ENCODE measurements around the gene TCF3.

The TCF3 gene

DNA sequence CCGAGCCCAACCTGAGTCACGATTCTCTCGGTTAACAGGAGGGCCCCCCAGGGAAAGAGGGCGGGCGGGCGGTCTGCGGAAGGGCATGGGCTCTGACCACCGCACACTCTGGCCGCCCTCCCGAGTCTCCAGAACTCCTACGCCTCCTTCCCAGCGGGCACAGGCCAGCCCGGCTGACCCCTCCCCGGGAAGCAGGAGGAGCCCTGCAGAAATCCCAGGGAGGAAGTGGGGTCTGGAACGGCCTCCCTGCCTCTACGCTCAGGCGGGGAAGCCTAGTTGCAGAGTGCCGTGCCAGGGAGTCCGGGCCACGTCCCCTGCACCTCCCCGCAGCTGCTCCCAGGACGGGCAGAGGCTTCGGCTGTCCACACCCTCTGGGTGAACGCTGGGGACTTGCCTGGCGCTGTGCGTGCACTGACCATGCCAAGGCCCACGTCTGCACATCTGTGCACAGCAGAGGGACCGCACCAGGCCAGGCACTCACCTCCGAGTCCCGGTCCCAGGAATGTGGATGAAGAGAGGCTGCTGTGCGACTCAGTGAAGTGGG, 20.8 kb downstream of the TCF3 start:
- DNase-seq (ENCODE audit: low read depth in 3 of 3) = no peak

GRCh38 chr19:1630811-1631210, 21.6 kb downstream of the TCF3 start:
- no peak for DNase-seq (ENCODE audit: low read depth in 3 of 3)

- no peak for DNase-seq (ENCODE audit: low read depth in 3 of 3)
Observed at GRCh38 chr19:1630012-1630411, 22.4 kb downstream of the TCF3 start.

DNA sequence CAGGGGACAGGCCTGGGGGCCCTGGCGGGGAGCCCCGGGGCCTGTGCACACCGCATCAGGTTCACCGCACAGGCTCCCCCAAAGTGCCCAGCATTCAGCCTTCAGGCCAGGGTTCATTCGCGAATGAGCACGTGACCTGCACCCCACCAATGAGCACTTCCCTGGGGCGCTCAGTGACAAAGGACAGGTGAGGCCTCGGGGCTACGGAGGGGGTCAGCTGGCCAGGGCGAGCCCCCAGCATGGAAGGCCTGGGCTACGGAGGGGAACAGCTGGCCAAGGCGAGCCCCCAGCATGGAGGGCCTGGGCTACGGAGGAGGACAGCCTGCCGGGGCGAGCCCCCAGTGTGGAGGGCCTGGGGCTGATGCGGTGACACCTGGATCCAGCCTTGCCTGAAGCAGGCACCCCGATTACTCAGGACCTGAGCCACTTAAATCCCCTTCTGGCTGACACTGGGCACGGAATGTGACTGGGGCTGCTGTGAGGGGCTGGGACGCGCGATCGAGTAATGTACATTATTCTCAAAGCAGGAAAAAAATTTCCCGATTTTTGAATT, 23.1 kb downstream of the TCF3 start:
- DNase-seq (ENCODE audit: low read depth in 3 of 3) = no peak

DNA sequence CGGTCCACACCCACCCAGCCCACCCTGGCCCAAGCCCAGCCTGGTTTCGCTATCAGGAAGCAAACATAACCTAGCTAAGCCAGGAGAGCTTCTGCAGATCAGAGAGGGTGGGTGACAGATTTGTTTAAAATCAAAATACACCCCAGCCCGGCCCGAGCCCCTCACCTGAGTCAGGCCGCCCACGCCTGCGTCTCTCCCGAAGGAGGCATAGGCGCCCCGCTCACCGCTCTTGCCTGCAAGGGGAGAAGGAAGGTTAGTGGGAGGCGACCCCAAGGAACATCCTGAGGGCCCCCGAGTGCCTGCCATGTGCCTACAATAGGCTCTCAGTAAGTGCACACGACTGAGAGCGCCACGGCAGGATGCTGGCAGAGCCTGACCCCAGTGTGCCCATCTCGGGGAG, 25.2 kb downstream of the TCF3 start:
- DNase-seq (ENCODE audit: low read depth in 3 of 3) = no peak

DNA sequence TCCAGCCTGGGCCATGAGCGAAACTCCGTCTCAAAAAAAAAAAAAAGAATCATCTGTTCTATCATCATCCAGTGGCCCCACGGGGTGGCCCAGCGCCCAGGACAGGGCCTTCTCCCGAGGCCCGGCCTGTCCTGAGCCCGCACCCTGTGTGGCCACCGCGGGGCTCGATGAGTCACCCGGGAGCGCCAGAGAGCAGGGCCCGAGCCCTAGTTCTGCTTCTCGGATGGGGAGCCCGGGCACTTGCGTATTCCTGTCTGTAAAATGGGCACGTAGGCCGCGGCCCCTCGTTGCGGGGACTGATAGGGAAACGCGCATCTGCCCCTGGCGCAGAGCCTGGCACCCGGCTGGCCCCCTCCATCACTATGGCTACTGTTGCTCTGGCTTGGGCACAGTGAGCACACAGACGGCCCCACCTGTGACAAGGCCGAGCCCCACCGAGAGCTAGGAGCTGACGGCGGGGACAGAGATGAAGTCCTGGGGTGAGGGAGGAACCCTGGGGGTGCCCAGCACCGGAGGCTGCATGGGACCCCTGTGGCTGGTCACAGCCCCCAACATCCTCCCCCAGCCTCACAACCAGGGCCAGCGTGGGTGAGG, 25.9 kb downstream of the TCF3 start:
- DNase-seq (ENCODE audit: low read depth in 3 of 3) = no peak

DNA sequence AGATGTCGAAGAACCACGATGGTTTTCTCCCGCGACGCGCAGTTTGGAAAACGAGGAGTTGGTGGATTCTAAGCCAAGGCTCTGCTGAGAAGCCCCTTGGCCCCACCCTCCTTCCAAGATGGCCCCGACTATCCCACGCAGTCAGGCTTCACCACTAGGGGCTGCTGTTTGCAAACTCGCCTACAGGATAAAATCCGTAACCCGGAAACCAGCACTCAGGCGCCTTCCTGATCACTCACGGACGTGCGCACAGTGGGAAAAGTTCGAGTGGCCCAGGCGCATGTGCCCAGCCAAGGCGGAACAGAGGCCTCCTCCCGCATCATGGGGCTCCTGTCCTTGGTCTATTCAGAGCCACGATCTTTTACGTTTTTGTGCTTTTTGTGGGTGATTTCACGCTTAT, 28.0 kb downstream of the TCF3 start:
- peak in 1 of 3 experiments; percentile 52 for DNase-seq (ENCODE audit: low read depth in 3 of 3)

DNA sequence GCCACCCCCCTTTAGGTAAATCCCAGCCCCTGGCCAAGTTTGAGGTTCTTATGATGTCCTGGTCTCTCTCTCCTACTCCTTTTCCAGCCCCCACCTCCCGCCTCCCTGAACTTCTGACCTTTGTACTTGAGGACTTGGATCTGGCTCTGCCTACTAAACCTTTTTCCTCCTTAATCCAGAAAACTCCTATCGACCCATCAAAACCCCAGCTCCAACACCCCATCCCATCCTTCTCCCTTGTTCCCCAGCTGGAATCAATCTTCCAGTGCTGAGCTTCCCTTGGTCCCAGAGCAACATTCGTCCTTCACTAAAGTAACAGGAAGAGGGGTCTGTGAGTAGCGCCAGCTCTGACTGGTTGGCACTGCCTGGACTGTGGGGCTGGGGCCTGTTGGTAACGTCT, 29.9 kb downstream of the TCF3 start:
- DNase-seq (ENCODE audit: low read depth in 3 of 3) = no peak

GRCh38 chr19:1622007-1622406, 30.4 kb downstream of the TCF3 start:
- DNase-seq (ENCODE audit: low read depth in 3 of 3) = no peak

DNA sequence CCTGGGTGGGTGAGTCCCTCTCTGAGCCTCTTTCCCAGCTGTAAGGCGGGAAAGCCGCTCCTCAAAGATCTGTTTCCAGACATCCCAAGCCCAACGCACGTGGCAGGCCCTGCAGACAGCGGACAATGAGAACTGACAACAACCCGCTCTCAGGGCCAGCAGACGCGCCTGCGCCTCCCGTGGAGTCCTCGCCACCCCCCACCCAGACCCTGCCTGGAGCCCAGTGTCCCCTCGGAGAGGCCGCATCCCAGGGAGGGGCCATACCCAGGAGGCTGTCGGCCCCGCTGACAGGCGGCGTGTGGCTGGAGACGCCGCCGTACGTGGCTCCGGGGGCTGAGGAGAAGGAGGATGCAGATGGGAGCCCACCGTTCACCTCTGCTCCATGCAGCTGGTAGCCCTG, 30.8 kb downstream of the TCF3 start:
- no peak for DNase-seq (ENCODE audit: low read depth in 3 of 3)

DNA sequence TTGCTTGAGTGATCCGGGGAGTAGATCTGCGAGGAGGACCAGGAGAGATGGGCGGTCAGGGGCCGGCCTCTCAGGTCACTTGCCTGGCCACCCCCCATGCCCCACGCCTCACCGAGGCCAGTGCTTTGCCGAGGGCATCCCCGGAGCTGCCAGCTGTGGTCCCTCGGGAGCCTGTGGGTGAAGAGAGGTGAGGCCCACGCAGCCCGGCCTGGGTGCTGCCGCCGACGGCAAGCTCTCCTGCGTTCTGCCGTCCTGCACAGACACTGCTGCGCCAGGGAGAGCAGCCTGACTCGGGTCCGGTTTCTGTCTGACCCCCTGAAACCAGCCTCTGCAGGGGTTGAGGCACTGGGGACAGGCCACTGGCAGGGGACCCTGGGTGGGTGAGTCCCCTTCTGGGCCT, 31.4 kb downstream of the TCF3 start:
- DNase-seq (ENCODE audit: low read depth in 3 of 3) = no peak

DNA sequence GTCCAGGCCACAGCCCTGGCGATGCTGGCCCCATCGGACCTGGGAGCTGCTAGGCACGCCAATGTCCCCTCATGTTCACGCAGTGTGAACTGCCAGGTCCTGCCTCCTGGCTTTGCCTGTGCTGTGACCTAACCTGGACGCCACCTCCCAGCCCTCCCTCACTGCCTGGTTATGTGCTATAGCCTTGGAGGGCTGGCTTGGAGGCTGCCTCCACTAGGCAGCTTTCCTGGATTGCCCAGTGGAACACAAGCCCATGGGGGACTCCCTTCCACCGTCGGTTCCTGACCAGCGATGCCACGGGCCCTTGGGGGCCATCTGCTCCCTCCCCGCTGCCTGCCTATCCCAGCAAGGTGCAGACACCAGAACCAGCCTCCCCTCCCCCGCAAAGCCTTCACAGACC, 31.9 kb downstream of the TCF3 start:
- no peak for DNase-seq (ENCODE audit: low read depth in 3 of 3)

DNA sequence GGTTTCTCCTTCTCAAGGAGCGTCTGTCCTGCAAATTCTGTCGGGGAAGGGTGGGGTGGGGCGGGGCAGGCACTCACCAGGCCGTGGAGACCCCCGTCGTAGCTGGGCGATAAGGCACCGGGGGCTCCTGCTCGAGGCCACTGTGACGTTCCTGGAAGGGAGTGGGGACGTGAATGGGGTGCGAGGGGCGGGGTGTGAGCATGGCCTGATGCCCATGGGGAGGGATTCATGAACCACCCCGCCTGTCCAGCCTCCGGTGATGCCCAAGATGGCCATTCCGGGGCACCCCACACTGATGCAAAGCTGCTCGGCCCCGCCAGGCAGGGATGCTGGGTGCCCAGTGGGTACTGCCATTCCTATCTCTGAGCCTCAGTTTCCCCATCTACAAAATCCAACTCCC, 32.7 kb downstream of the TCF3 start:
- DNase-seq (ENCODE audit: low read depth in 3 of 3) = no peak

GRCh38 chr19:1619094-1619439, 33.3 kb downstream of the TCF3 start:
- DNase-seq (ENCODE audit: low read depth in 3 of 3) = no peak

DNA sequence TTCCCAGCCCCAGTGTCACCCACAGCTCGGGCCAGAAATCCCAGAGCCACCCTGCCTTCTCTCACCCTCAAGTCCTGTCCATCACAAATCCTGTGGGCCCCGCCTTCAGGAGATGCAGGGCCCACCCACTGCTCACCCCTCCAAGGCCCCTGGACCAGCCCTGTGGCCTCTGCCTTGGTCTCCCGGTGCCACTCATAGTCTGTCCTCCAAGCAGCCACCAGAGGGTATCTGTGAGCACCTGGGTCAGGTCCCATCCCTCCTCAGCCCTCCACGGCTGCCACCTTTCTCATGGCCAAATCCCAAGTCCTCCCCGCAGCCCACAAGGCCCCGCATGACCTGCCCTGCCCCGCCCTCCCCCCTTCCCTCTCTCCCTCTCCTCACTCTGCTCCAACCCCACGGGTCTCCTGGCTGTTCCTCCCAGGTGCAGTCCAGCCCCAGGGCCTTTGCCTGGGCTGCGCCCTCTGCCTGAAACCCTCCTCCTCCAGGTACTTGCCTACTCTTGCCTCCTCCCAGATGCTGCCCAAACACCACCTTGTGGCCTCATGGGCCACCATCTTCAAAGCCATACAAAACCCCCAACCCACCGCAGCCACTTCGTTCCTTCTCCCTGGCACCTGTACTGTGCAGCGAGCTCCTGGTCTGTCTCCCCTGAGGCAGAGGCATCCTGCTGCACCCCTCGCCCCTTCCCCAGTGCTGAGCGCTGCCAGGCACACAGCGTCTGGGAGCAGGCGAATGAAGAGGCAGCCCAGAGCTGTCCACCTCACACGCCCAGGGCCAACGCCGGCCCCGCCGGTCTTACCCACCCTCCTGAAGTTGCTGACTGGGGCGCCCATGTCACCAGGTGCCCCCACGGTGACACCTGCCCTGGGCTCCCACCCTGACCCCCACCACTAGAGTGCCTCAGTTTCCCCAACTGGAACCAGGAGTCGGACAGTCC, 34.0 kb downstream of the TCF3 start:
- DNase-seq (ENCODE audit: low read depth in 3 of 3) = peak in 1 of 3 experiments; percentile 28

GRCh38 chr19:1616875-1617274, 35.5 kb downstream of the TCF3 start:
- DNase-seq (ENCODE audit: low read depth in 3 of 3) = no peak

GRCh38 chr19:1616396-1616795, 36.0 kb downstream of the TCF3 start:
- DNase-seq (ENCODE audit: low read depth in 3 of 3) = no peak

- no peak for DNase-seq (ENCODE audit: low read depth in 3 of 3)
Observed at GRCh38 chr19:1615156-1615765, 37.2 kb downstream of the TCF3 start.

- no peak for DNase-seq (ENCODE audit: low read depth in 3 of 3)
Observed at GRCh38 chr19:1613808-1614570, 38.4 kb downstream of the TCF3 start.

GRCh38 chr19:1613146-1613545, 39.3 kb downstream of the TCF3 start:
- DNase-seq (ENCODE audit: low read depth in 3 of 3) = no peak

All from stimulated activated CD4-positive, alpha-beta T cell treated with anti-CD3 and anti-CD28 coated beads, TNF-alpha, amount 100 ng/mL, for 24 hours (primary cell).